GM06990 (cell line): ENCODE results near the gene ERFL.

Experiments
- DNase-seq: peaks from one replicate; pipeline ENCODE4 v3.0.0-alpha.2; 2011; ENCODE audit not compliant: insufficient read length; ENCODE audit errors: extremely low read depth
- H3K27me3 ChIP-seq: replicated peaks from 2 replicates; pipeline ENCODE4 v1.6.0; 2011; ENCODE audit warnings: low read length; ENCODE audit not compliant: control insufficient read depth, insufficient read depth
- H3K36me3 ChIP-seq: 2 replicates; pipeline ENCODE4 v1.5.1; 2011; ENCODE audit warnings: low read length; ENCODE audit not compliant: control insufficient read depth, insufficient read depth
- H3K4me3 ChIP-seq: replicated peaks from 2 replicates; pipeline ENCODE4 v1.5.1; 2011; ENCODE audit warnings: low read depth, mild to moderate bottlenecking, control low read depth, low read length
- TF ChIP-seq, protein P1 (sequence below): IDR thresholded peaks from 2 replicates; pipeline ENCODE4 v1.5.1; 2011; ENCODE audit warnings: low read length, control low read depth, mild to moderate bottlenecking, inconsistent platforms; ENCODE audit not compliant: insufficient read depth, poor library complexity, severe bottlenecking

ERFL gene

DNA sequence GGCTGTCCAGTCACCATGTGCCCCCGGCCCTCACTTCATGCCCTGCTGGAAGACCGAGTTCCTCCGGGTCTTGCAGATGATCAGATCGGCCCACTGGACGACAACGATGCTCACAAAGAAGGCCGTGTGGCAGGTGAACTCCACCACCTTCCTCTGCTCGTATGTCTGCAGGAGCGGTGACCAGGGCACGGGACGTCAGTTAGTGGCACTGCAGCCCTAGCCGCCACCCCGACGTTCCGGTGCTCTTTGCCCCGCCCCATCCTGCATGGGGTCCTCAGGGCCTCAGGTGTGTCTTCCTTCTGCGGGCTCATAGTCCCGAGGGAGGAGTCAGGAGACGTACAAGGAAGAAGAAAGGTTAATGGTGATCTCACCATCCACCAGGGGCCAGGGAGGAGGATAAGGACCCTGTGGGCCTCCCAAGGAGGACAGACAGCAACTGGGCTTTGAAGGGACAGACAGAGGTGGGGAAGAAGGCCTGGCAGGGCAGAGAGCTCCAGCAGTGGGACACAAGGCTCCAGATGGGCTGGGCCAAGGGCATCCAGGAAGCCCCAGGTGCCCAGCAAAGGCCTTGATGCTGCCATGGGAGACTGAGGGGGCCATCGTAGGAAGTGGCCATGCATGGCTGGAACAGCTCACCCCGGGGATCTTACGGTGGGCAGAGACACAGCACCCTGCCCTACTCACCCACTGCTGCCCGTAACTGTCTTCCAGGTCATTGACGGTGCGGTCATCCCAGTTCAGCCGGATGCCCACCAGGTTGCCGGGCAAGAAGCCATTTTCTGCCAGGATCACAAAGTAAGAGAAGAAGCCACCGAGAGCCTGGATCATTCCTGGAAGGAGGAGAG lies 40.7 kb upstream of the ERFL start:
- no peak for DNase-seq
- Histone ChIP-seq H3K36me3 (no peaks in the 10 kb centered on the region), H3K27me3 (no peaks in the 10 kb centered on the region; the same call in 1 of the 2 replicates), H3K4me3 (no peak overlapping the region)
- TF ChIP-seq, protein P1, sequence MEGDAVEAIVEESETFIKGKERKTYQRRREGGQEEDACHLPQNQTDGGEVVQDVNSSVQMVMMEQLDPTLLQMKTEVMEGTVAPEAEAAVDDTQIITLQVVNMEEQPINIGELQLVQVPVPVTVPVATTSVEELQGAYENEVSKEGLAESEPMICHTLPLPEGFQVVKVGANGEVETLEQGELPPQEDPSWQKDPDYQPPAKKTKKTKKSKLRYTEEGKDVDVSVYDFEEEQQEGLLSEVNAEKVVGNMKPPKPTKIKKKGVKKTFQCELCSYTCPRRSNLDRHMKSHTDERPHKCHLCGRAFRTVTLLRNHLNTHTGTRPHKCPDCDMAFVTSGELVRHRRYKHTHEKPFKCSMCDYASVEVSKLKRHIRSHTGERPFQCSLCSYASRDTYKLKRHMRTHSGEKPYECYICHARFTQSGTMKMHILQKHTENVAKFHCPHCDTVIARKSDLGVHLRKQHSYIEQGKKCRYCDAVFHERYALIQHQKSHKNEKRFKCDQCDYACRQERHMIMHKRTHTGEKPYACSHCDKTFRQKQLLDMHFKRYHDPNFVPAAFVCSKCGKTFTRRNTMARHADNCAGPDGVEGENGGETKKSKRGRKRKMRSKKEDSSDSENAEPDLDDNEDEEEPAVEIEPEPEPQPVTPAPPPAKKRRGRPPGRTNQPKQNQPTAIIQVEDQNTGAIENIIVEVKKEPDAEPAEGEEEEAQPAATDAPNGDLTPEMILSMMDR, result no peak

DNA sequence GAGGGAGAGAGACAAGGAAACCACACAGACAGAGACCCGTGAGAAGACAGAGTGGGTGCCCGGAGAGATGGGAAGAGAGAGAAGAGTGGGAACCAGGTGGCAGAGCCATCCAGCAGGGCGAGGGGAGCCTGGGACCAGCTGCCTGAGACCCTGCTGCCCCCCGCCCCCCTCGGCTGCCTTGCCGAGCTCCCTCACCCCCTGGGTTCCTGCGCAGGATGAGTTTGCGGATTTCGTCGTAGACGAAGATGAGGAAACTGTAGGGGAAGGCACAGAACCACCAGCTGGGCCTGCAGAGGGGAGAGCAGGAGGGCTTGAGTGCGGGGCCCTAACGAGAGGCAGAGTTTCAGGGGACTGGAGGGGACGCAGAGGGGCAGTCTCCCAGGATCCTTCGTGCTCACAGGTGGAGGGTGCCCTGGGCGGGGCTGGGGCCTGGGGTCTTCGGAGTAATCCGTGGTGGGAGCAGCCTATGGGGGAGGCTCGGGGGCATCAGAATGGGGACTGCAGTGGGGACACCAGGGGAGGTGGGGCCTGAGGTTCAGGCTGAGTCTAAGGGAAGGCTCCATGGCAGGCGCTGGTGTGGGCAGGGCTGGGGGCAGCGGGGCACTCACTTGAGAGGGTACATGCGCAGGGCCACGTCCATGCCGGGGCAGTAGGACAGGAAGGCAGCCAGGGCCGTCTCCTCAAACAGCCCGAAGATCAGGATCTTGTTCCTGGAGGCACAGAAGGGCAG lies 39.0 kb upstream of the ERFL start:
- Histone ChIP-seq H3K36me3 (no peaks in the 10 kb centered on the region), H3K27me3 (no peaks in the 10 kb centered on the region; the same call in 1 of the 2 replicates), H3K4me3 (no peak overlapping the region)
- no peak for DNase-seq
- TF ChIP-seq, protein P1, result no peak

DNA sequence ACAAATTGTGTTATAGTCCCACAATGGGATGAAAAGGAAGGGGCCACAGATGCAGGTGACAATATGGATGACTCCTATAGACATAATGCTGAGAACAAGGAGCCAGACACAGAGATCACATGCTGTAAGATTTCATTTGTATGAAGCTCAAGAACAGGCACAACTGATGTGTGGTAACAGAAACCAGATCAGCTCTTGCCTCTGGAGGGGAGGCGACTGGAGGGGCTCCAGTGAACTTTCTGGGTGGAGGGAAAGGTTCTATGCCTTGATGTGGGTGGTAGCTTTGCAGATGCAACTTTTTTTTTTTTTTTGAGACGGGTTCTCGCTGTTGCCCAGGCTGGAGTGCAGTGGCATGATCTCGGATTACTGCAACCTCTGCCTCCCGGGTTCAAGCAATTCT lies 36.9 kb upstream of the ERFL start:
- no peak overlapping the region for H3K4me3 ChIP-seq
- no peaks in the 10 kb centered on the region for H3K36me3 ChIP-seq
- TF ChIP-seq, protein P1, result no peak
- no peak for DNase-seq
- H3K27me3 ChIP-seq, result no peaks in the 10 kb centered on the region; the same call in 1 of the 2 replicates

DNA sequence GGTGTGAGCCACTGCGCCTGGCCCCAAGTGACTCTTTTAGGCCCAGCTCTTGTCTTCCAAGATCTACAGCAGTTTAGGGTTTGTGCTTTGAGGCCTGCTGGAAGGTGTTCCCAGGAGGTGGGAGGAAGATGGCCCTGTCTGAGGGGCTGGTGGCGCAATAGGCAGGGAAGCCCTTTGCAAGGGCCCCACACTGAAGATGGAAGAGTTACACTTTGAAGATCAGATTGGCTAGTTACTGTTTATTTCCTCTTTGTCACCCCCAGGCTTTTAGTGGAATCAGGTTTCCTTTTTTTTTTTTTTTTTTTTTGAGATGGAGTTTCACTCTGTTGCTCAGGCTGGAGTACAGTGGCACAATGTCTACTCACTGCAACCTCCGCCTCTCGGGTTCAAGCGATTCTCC lies 32.7 kb upstream of the ERFL start:
- Histone ChIP-seq H3K4me3 (no peak overlapping the region), H3K27me3 (no peaks in the 10 kb centered on the region), H3K36me3 (peaks cover 1% of the 10 kb centered on the region; the same call in 1 of the 2 replicates)
- DNase-seq, result no peak
- TF ChIP-seq, protein P1, result no peak

DNA sequence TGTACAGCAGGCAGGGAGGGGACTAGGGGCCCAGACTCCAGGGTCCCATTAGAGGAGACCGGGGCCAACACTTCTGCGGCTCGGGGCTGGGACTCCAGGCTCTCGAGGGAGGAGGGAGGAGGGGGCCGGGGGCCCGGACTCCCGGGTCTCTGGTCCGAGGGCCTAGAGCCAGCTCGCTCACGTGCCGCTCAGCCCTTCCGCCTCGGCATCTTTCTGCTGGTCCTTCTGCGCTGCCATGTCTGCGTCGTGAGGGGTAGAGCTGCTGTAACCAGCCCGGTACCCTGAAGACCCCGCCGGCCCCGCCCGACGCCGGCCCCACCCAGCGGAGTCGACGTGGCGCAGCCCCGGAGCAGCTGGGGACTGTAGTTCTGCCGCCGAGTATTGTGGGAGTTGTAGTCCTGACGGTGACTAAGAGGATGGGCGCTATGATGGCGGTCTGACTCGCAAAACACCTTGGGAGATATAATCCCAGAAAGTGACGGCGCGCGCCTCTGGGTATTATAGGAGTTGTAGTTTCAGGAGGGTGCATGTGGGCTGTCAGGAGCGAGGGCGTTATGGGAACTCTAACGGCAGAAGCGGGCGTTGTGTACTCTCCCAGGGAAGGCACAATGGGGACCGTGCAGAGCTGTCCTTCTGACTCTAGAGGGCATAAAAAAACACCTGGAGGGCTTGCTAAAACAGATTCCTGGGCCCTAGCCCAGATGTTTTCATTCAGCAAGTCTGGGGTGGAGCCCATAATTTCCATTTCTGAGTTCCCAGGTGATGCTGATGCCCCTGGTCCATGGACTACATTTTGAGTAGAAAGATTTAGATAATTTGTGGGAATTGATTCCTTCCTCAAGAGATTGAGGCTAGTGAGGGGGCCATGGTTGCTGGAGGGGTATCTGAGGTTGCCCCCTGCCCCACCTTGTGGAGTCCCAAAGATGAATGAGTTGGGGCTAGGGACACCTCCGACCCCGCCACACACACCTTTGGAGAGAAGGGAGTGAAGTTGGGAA lies 31.1 kb upstream of the ERFL start, which contains the start of gene RABAC1:
RABAC1 (minus strand) TSS at position 266 of the 998 bp plus-strand sequence; CDS start at position 237, 29 bp downstream.
- peak; percentile 90 for DNase-seq
- TF ChIP-seq, protein P1, result peak; percentile 62
- Histone ChIP-seq H3K36me3 (peaks cover 1% of the 10 kb centered on the region; the same call in 1 of the 2 replicates), H3K4me3 (peak within 1 kb of the TSS; percentile 88), H3K27me3 (no peaks in the 10 kb centered on the region)
